RWPE2 (cell line): Measurements from ENCODE around the gene FAR1.

ENCODE experiments used
- ATAC-seq: fragments of 200-7000 bp; cut with Tn5 transposase; 3 replicates; pipeline ENCODE4 v1.9.1; 2021; ENCODE audit warnings: low read depth
- DNase-seq: peaks from one replicate; pipeline ENCODE4 v3.0.0-alpha.2; 2020; ENCODE audit warnings: low spot score
- H3K27ac ChIP-seq: fragments of 450-650 bp; 2 replicates; pipeline ENCODE4 v1.5.1; 2017; ENCODE audit warnings: mild to moderate bottlenecking; ENCODE audit not compliant: poor library complexity, severe bottlenecking
- H3K27me3 ChIP-seq: fragments of 250-450 bp; sonication (Bioruptor Pico); 2 replicates; pipeline ENCODE4 v1.5.1; 2021; ENCODE audit warnings: mild to moderate bottlenecking, moderate library complexity; ENCODE audit not compliant: insufficient read depth, poor library complexity, severe bottlenecking
- H3K36me3 ChIP-seq: fragments of 250-450 bp; sonication (Bioruptor Pico); 2 replicates; pipeline ENCODE4 v1.5.1; 2020; ENCODE audit warnings: low read depth, mild to moderate bottlenecking, moderate library complexity
- H3K4me1 ChIP-seq: fragments of 250-450 bp; sonication (Bioruptor Pico); 2 replicates; pipeline ENCODE4 v1.5.1; 2021; ENCODE audit warnings: mild to moderate bottlenecking, moderate library complexity; ENCODE audit not compliant: insufficient read depth, poor library complexity, severe bottlenecking
- H3K4me3 ChIP-seq: fragments of 250-450 bp; sonication (Bioruptor Pico); 2 replicates; pipeline ENCODE4 v1.5.1; 2021; ENCODE audit warnings: mild to moderate bottlenecking, moderate library complexity; ENCODE audit not compliant: severe bottlenecking
- H3K9me3 ChIP-seq: fragments of 250-450 bp; sonication (Bioruptor Pico); 2 replicates; pipeline ENCODE4 v1.5.1; 2021; ENCODE audit warnings: mild to moderate bottlenecking, moderate library complexity; ENCODE audit not compliant: severe bottlenecking
- TF ChIP-seq, protein P1 (sequence below): fragments of 450-650 bp; IDR thresholded peaks from one replicate; pipeline ENCODE4 v1.5.1; 2017; ENCODE audit warnings: mild to moderate bottlenecking, moderate library complexity; ENCODE audit not compliant: poor library complexity, severe bottlenecking

The FAR1 gene

GRCh38 chr11:13666708-13667107 lies 1.8 kb upstream of the FAR1 start:
- TF ChIP-seq, protein P1, sequence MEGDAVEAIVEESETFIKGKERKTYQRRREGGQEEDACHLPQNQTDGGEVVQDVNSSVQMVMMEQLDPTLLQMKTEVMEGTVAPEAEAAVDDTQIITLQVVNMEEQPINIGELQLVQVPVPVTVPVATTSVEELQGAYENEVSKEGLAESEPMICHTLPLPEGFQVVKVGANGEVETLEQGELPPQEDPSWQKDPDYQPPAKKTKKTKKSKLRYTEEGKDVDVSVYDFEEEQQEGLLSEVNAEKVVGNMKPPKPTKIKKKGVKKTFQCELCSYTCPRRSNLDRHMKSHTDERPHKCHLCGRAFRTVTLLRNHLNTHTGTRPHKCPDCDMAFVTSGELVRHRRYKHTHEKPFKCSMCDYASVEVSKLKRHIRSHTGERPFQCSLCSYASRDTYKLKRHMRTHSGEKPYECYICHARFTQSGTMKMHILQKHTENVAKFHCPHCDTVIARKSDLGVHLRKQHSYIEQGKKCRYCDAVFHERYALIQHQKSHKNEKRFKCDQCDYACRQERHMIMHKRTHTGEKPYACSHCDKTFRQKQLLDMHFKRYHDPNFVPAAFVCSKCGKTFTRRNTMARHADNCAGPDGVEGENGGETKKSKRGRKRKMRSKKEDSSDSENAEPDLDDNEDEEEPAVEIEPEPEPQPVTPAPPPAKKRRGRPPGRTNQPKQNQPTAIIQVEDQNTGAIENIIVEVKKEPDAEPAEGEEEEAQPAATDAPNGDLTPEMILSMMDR, result no peak
- no peak for DNase-seq
- H3K4me1 ChIP-seq, result peaks cover 49% of the 10 kb centered on the region

DNA sequence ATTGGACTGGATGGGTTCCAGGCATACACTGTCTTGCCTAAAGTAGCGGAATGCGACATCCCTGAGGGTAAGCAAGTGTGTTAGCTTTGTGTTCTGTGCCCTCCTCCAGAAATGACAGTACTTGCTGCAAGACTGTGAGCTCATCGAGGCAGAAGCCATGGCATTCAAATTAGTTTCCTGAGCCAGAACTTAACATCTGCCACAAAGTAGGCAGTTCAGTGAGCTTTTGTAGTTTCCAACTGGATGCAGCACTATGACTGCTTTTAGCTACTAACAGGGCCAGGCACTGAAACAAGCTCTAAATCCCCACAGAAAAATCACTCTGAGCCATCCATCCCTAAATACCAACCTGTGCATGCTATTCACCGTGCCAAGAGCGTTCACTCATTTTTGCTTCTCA lies 1.2 kb upstream of the FAR1 start:
- ATAC-seq (no peak), DNase-seq (no peak)
- Histone ChIP-seq H3K27me3 (no peaks in the 10 kb centered on the region), H3K27ac (peak overlapping the region; percentile 74), H3K36me3 (peaks cover 11% of the 10 kb centered on the region), H3K4me3 (peak overlapping the region; percentile 75), H3K4me1 (peaks cover 52% of the 10 kb centered on the region), H3K9me3 (no peaks in the 10 kb centered on the region)
- TF ChIP-seq, protein P1, result no peak

More at GRCh38 chr11:13666708-13667107, 1.8 kb upstream of the FAR1 start:
- Histone ChIP-seq H3K9me3 (no peaks in the 10 kb centered on the region), H3K27ac (peak overlapping the region; percentile 74), H3K4me3 (no peak overlapping the region), H3K36me3 (peaks cover 9% of the 10 kb centered on the region), H3K27me3 (no peaks in the 10 kb centered on the region)
- no peak for ATAC-seq

GRCh38 chr11:13667795-13668101 lies 720 bp upstream of the FAR1 start:
- peak overlapping the region; percentile 75 for H3K4me3 ChIP-seq
- H3K9me3 ChIP-seq, result no peaks in the 10 kb centered on the region
- H3K36me3 ChIP-seq, result peaks cover 12% of the 10 kb centered on the region
- DNase-seq, result no peak
- TF ChIP-seq, protein P1, result no peak
- H3K4me1 ChIP-seq, result peaks cover 55% of the 10 kb centered on the region
- no peak for ATAC-seq
- no peaks in the 10 kb centered on the region for H3K27me3 ChIP-seq
- H3K27ac ChIP-seq, result peak overlapping the region; percentile 74

- TF ChIP-seq, protein P1, result no peak
- H3K27ac ChIP-seq, result peak overlapping the region; percentile 74
- peaks cover 44% of the 10 kb centered on the region for H3K4me1 ChIP-seq
- H3K9me3 ChIP-seq, result no peaks in the 10 kb centered on the region
- H3K36me3 ChIP-seq, result peaks cover 14% of the 10 kb centered on the region
- H3K27me3 ChIP-seq, result no peaks in the 10 kb centered on the region
- ATAC-seq (peak; percentile 4; the same call in 1 of the 3 replicates), DNase-seq (no peak)
- peak overlapping the region; percentile 75 for H3K4me3 ChIP-seq
These were observed 571 bp downstream of the FAR1 start for GRCh38 chr11:13668957-13669521.
